ENCODE data around the gene VWF. TPM values are rescaled to one million over a fixed set of nuclear protein-coding genes. Genes with fewer than 3 reads are reported as not detected.

Gene VWF
- total and polyA plus RNA-seq, 2 of the 4 experiments (the other 2 are of a cell fraction) = under 0.01 to 0.09 TPM

- Histone ChIP-seq H3K14ac (replicated peaks; ENCODE audit: low read depth, low read length) (no peak overlapping the region), H2BK5ac (ENCODE audit: low read depth, low read length, poor library complexity, severe bottlenecking) (no peak overlapping the region), H3K79me1 (ENCODE audit: low read depth in 1 of 2, low read length in 2 of 2) (no peaks in the 10 kb centered on the region), H3K4me2 (ENCODE audit: low read depth, low read length) (no peak overlapping the region), H2BK20ac (ENCODE audit: low read depth, low read length) (no peak overlapping the region), H3K9ac (ENCODE audit: low read depth, low read length) (no peak overlapping the region), H3K56ac (ENCODE audit: extremely low read depth, insufficient read depth, low read length) (no peak overlapping the region), H4K8ac (ENCODE audit: low read depth in 2 of 2, low read length in 2 of 2) (no peak overlapping the region), H3K27me3 (ENCODE audit: control insufficient read depth, insufficient read depth, low read length) (peaks cover 47% of the 10 kb centered on the region), H3K27ac (ENCODE audit: insufficient read depth, low read length) (no peak overlapping the region), H2AK9ac (replicated peaks; ENCODE audit: low read depth, low read length, poor library complexity) (no peak overlapping the region), H3K36me3 (ENCODE audit: control insufficient read depth, insufficient read depth, low read length) (no peaks in the 10 kb centered on the region), H2BK15ac (ENCODE audit: low read depth, low read length) (no peak overlapping the region), H3K23ac (ENCODE audit: low read depth, low read length) (no peak overlapping the region), H4K20me1 (ENCODE audit: insufficient read depth, low read length) (no peaks in the 10 kb centered on the region), H3K9me3 (ENCODE audit: control insufficient read depth, insufficient read depth, low read length) (no peaks in the 10 kb centered on the region; the same call in none of the 2 replicates), H3K18ac (ENCODE audit: low read depth, low read length) (no peak overlapping the region), H3K4ac (ENCODE audit: low read depth, low read length) (no peak overlapping the region), H4K5ac (ENCODE audit: low read depth, low read length) (no peak overlapping the region), H3K4me1 (ENCODE audit: control insufficient read depth, insufficient read depth, low read length) (0 out of 2 replicates have a peak, but pooled peaks cover 2% of the 10 kb centered on the region), H3K4me3 (ENCODE audit: insufficient read depth, low read depth, low read length) (no peak overlapping the region), H3K9me1 (ENCODE audit: insufficient read depth, low read length) (0 out of 2 replicates have a peak, but pooled peaks cover 2% of the 10 kb centered on the region), H2AK5ac (ENCODE audit: low read depth, low read length) (no peak overlapping the region), H2AFZ (replicated peaks; ENCODE audit: low read length, poor library complexity) (no peak overlapping the region), H2BK120ac (ENCODE audit: low read depth, low read length) (no peak overlapping the region), H4K91ac (ENCODE audit: insufficient read depth, low read depth, low read length) (no peak overlapping the region)
- TF ChIP-seq CHD1 (IDR thresholded peaks at IDR 0.05; ENCODE audit: low read depth, low read length) (no peak), FOS (IDR thresholded peaks at IDR 0.05; ENCODE audit: low read depth, low read length) (no peak), MAZ (IDR thresholded peaks at IDR 0.05; ENCODE audit: borderline replicate concordance, low read depth, low read length) (no peak), RAD21 (IDR thresholded peaks at IDR 0.05; ENCODE audit: low read length) (no peak), RCOR1 (IDR thresholded peaks at IDR 0.05; ENCODE audit: insufficient replicate concordance, low read length) (no peak), MAFK (IDR thresholded peaks at IDR 0.05; ENCODE audit: low read depth, low read length) (no peak), CEBPB (IDR thresholded peaks at IDR 0.05; ENCODE audit: low read depth, low read length) (no peak), NFE2L2 (IDR thresholded peaks at IDR 0.05; ENCODE audit: low read depth, low read length) (no peak)
- TF ChIP-seq, protein P1, sequence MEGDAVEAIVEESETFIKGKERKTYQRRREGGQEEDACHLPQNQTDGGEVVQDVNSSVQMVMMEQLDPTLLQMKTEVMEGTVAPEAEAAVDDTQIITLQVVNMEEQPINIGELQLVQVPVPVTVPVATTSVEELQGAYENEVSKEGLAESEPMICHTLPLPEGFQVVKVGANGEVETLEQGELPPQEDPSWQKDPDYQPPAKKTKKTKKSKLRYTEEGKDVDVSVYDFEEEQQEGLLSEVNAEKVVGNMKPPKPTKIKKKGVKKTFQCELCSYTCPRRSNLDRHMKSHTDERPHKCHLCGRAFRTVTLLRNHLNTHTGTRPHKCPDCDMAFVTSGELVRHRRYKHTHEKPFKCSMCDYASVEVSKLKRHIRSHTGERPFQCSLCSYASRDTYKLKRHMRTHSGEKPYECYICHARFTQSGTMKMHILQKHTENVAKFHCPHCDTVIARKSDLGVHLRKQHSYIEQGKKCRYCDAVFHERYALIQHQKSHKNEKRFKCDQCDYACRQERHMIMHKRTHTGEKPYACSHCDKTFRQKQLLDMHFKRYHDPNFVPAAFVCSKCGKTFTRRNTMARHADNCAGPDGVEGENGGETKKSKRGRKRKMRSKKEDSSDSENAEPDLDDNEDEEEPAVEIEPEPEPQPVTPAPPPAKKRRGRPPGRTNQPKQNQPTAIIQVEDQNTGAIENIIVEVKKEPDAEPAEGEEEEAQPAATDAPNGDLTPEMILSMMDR (conservative IDR thresholded peaks at IDR 0.05; ENCODE audit: low read depth, low read length) = no peak
- in situ Hi-C loops (cut with MboI; ENCODE audit: low sequenced_read_pairs) = no loop called here
- ChIA-PET CTCF (no interaction called here), POLR2A (ENCODE audit: unreplicated experiment) (no interaction called here)
- ATAC-seq (ENCODE audit: low read depth) = no peak
- intact Hi-C loops (cut with micrococcal nuclease) = no loop called here
- DNase-seq = no peak
- 93% methylated on average over 4 of the region's 8 CpGs; no CpG with 5 or more reads in 1 of the 2 experiments for WGBS, 2 experiments (ENCODE audit: extremely low coverage in 2 of 2, insufficient read length in 1 of 2)
- dilution Hi-C loops (cut with HindIII; ENCODE audit: low sequenced_read_pairs, unreplicated experiment) = no loop called here
- no TSS peak for BruUV-seq (replicated peaks)
Observed at GRCh38 chr12:5944053-5944452, 180.4 kb downstream of the VWF start.

Measured in IMR-90 (cell line).